NCI-H345 treated with DMSO at 0.1 percent for 48 hours (cell line): Measurements from ENCODE around the gene POU2F3.
"Not testable (repeated sequence)": the region's sequence is repeated elsewhere in the genome, so short reads cannot be mapped to it uniquely, and the experiment has no call there.

Source experiments
- DNase-seq: peaks from one replicate; lab custom pipeline; 2025; ENCODE audit not compliant: unreplicated experiment; lab: John Stamatoyannopoulos, UW

Gene POU2F3

DNA sequence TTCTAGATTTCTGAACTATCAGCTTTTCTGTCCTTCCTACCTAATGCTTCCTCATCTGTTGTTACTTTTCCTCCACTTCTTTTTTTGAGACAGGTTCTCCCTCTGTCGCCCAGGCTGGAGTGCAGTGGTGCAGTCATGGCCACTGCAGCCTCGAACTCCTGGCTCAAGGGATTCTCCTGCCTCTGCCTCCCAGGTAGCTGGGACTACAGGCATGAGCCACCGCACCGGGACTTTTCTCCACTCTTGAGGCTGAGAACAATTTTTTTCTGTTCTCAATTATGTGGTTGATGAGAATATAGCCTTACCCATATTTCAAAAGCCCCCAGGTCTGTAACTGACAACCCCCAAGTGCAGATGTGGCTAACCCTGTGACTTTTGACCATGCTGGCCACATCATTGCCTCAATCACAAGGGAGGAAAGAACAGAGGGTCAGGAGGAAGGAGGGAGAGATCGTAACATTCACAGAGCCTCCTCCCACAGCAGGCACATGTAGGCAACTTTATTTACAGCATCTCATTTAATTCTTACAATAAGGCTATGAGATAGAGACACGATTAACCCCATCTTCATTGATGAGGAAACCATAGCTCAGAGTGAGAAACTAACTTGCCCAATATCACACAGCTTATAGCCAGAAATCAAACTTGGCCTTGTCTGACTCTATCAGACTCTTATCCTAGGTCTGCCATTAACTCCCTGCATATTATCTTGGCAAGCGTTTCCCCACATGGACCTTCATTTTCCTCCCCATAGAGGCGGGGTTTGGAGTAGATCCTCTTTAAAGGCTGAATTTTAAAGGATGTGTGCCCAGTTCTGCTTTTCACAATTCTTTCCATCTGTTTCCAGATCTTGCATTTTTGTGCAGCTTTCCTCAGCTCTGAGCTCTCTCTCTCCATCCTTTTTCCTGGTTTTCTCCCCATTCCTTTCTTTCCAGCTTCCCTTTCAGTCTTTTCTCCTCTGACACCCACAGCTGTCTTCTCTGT, 9.6 kb downstream of the POU2F3 start:
- no peak for DNase-seq

DNA sequence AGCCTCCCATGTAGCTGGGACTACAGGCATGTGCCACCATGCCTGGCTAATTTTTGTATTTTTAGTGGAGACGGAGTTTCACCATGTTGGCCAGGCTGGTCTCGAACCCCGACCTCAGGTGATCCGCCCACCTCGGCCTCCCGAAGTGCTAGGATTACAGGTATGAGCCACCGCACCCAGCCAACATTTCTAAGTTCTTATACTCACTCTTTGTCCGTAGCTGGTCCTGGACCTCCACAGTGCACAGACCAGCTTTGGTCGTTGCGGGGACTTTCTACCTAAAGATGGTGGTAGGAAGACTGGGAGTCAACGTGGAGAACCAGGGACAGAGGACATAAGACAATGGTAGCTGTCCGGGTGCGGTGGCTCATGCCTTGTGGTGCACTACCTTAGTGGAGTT, 13.4 kb downstream of the POU2F3 start:
- not testable (repeated sequence) for DNase-seq

- DNase-seq: no peak
These were observed 15.0 kb downstream of the POU2F3 start for GRCh38 chr11:120254788-120255518.

- no peak for DNase-seq
These were observed 15.6 kb downstream of the POU2F3 start for GRCh38 chr11:120255519-120255866.

DNA sequence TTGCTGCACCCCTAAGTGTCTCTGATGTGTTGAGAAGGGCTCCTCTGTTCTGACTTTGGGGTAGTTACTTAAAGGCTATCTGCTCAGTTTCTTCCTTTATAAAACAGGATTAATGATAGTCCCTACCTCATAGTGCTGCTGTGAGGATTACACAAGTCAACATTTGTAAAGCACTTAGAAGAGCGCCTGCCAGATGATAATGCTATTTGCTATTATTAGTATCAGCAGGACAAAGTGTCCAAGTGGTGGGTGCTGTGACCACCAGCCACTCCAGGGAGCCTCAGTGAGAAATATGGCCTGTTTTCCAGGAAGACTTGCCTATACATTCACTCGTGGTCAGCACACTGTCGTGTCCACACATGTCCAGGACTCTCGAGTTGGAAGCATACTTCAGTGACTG, 16.2 kb downstream of the POU2F3 start:
- DNase-seq: no peak

- DNase-seq: no peak
These were observed 16.8 kb downstream of the POU2F3 start for GRCh38 chr11:120256779-120257178.

DNA sequence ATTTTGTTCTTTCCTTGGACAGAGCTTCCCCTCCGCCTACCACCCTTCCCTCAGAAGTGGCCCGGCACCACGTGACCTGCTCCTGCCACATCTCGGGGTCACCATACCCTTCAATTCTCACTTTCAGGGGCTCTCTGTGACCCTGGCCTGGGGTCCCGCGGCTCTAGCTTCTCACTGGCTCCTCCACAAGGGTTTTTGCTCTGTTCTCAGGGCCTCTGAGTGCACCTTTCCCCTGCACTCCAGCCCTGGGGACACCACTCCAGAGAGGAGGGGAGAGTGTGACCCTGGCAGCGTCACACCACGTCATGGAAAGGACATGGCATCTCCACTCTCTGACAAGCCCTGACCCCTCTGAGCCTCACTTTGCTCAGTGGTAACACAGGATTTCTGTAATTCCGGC, 17.4 kb downstream of the POU2F3 start:
- DNase-seq: no peak

DNA sequence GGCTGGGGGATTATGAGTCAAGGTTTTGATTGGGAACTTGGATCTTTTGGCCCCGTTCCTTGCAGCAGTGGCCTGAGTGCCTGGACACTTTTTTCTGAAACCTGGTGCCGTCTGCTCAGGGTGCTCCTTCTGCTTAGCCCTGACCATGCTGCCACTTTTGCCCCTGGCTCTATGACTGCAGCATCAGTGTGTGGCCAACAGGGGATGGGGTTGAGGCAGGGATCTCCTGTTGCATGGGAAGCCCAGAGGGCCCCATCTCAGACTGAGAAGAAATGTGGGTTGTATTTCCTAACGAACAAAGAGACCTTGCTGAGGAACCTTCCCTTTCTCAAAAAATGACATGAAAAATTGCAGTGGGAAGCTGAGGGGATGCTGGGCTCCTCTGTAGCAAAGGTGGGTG, 18.7 kb downstream of the POU2F3 start:
- DNase-seq: no peak

DNA sequence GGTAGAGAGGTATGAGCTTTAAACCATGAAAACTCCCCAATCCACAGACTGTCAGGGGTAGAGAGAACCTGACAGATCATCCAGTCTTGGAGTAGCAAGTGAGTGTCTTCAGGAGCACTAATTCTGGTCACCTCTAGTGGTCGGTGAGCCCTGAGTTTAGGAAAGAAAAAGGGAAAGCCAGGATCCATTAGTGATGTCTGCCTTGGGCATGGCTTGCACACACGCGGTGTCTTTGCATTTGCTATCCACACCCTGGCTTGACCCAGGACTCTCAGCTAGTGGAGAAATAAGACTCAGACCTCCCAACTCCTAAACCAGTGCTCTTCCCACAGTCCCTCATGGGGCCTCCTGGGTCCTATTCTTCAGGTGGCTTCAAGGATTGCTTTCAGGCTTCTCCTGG, 19.3 kb downstream of the POU2F3 start:
- DNase-seq: no peak

DNA sequence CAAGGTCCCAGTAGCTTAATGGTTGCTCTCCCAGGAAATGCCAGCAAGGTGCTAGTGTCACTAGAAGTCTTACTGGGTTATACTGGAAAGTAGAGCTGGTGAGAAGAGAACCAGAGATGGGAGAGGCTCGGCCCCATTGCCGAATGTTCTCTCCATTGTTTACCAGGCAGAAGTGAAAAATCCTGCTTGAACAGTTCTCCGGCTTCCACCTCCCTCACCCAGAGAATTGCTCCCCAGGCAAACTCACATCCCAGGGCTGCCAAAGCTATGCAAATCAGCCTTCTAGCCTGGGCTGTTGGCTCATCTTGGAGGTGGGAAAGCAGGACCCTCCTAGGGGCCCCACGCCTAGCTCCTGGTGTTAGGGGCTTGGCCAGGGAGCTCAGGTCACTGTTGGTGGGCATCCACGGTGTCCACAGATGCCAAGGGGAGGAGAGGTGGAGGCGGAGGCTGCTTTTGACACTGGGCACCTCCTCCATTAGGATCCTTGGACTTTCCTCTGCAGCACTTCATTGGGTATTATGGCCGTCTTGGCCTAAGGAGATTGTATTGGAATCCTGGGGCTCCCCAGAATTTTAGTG, 20.1 kb downstream of the POU2F3 start:
- no peak for DNase-seq

DNA sequence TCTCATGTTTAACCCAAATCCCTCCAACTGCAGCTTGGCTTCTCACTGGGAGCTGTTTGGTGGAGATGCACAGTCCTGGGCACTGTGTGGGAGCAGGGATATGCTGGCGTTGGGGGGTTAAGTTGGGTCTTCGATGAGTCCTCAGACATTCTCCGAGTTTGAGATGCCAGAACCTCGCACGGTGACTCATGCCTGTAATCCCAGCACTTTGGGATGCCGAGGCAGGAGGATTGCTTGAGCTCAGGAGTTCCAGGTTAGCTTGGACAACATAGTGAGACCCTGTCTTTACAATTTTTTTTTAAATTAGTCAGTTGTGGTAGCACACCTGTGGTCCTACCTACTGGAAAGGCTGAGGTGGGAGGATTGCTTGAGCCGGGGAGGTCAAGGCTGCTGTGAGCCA, 20.7 kb downstream of the POU2F3 start:
- no peak for DNase-seq

GRCh38 chr11:120261321-120261720, 21.4 kb downstream of the POU2F3 start:
- no peak for DNase-seq

GRCh38 chr11:120261931-120262330, 22.0 kb downstream of the POU2F3 start:
- DNase-seq: no peak

DNA sequence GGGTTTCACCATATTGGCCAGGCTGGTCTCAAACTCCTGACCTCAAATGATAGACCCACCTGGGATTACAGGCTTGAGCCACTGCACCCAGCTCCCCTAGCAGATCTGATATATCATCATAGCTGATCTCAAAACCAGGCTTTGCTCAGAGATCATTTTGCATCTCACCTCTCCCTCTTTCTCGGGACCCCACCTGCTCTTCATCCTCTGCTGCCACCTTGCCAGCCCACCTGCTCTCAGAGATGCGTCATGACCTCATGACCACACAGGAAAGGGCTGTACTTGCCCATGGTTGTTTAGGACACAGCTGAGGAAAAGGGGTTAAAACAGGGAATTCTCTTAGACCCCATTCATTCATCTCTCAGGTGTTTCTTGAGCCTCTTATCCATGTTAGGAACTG, 27.4 kb downstream of the POU2F3 start:
- DNase-seq: no peak

- no peak for DNase-seq
These were observed 28.7 kb downstream of the POU2F3 start for GRCh38 chr11:120268686-120269085.

- no peak for DNase-seq
These were observed 30.4 kb downstream of the POU2F3 start for GRCh38 chr11:120270386-120270785.

GRCh38 chr11:120271672-120272071, 31.7 kb downstream of the POU2F3 start:
- DNase-seq: no peak

DNA sequence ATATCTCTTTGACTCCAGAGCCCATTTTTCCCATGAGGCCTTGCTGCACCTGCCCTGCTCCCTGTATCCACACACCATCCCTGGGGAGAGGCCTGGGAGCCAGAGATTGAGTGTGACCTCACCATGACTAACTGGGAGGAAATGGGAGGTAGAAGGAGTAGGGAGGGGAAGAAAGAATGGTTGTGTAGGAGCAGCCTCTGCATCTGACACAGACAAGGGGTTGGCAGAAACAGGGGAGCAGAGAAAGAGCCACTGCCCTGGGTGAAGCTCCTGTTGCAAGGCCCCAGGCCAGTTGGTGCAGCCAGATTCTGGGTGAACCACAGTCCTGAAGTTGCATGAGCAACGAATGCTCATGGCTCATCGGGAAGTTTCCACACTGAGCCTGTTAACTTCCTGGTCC, 32.4 kb downstream of the POU2F3 start:
- no peak for DNase-seq

DNA sequence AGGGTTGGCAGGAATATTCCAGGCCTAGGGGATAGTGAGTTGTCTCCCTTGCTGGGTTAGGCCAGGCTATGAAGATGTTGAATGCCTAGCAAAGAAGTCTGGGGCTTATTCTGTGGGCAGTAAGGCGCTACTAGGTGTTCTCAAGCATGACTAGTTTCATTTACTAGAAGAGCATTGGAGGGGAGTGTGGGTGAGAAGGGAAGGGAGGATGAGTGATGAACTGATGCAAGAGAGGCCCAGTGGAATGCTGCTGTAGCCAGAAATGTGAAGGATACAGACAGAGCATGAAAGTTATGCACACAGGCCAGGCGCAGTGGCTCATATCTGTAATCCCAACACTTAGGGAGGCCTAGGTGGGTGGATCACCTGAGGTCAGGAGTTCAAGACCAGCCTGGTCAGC, 33.5 kb downstream of the POU2F3 start:
- DNase-seq: no peak

DNA sequence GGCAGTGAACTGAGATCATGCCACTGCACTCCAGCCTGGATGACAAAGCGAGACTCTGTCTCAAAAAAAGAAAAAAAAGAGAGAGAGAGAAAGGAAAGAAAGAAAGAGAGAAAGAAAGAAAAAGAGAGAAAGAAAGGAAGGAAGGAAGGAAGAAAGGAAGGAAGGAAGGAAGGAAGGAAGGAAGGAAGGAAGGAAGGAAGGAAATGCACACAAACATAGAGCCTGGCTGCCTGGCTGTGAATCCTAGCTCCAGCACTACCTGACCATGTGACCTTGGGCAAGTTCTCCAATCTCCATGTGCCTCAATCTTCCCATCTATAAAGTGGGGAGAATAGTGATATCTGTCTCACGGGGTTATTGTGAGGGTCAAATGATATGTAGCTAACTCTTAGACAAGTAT, 34.0 kb downstream of the POU2F3 start:
- DNase-seq: not testable (repeated sequence)

DNA sequence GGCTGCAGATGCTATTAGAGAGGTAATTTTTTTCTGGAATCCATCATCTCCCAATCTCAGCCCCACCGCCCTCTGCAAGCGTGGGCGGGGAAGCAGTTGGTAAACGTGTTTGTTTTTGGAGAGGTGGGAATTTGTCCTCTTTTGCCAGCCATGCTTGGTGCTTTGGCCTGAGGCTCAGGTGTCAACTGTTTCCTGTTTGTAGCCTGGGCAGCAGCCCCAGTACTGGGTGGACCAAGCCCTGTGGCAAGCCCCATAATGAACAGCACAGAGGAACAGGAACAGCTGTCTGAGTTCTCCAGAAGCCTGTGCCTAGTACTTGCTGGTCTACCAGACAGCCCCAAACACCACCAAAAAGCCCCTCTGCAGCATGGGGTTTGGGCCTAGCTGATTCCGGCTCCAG, 39.6 kb downstream of the POU2F3 start:
- no peak for DNase-seq

GRCh38 chr11:120280600-120281051, 40.7 kb downstream of the POU2F3 start:
- no peak for DNase-seq
